PC-3 (cell line): ENCODE results near the gene CHL1. TPM values are rescaled to one million over a fixed set of nuclear protein-coding genes. Genes with fewer than 3 reads are reported as not detected.

Experiments used
- ATAC-seq: fragments of 200-7000 bp; cut with Tn5 transposase; 2 replicates; pipeline ENCODE4 v1.9.1; 2020; ENCODE audit warnings: mild to moderate bottlenecking, moderate library complexity
- BruUV-seq: library from RNA; stranded (reverse); fragments of 400-500 nt; replicated peaks from 2 replicates; lab custom pipeline; 2021; lab: Mats Ljungman, UMichigan
- CTCF ChIA-PET: fragments of 300-600 bp; sonication (Branson Sonifier 250); formaldehyde crosslinking; loops from one replicate; lab custom pipeline; 2022; ENCODE audit warnings: antibody characterized with exemption; lab: Charles Lee
- POLR2A ChIA-PET: fragments of 300-600 bp; sonication (Branson Sonifier 250); formaldehyde crosslinking; loops from one replicate; lab custom pipeline; 2022; ENCODE audit warnings: antibody characterized with exemption; ENCODE audit not compliant: unreplicated experiment; lab: Charles Lee
- DNase-seq: peaks from one replicate; pipeline ENCODE4 v3.0.0-alpha.2; 2015
- H2AFZ ChIP-seq: fragments of 300-600 bp; sonication (generic); 2 replicates; pipeline ENCODE4 v1.6.0; 2016; ENCODE audit warnings: antibody characterized with exemption, low read length
- H3F3A ChIP-seq: fragments of 300-600 bp; sonication (generic); one replicate; pipeline ENCODE4 v1.6.0; 2017; ENCODE audit warnings: antibody characterized with exemption, low read length, control low read depth, mild to moderate bottlenecking; ENCODE audit not compliant: unreplicated experiment
- H3K27ac ChIP-seq: fragments of 300-600 bp; sonication (generic); 2 replicates; pipeline ENCODE4 v1.5.1; 2016; ENCODE audit warnings: mild to moderate bottlenecking, low read length
- H3K27me3 ChIP-seq: fragments of 300-600 bp; sonication (generic); 2 replicates; pipeline ENCODE4 v1.6.1; 2016; ENCODE audit warnings: low read length, mixed read lengths
- H3K36me3 ChIP-seq: fragments of 300-600 bp; sonication (generic); 2 replicates; pipeline ENCODE4 v1.6.1; 2016; ENCODE audit warnings: low read depth, mixed run types, low read length, mixed read lengths
- H3K4me1 ChIP-seq: fragments of 300-600 bp; sonication (generic); 2 replicates; pipeline ENCODE4 v1.5.1; 2016; ENCODE audit warnings: low read length; ENCODE audit not compliant: insufficient read depth
- H3K4me2 ChIP-seq: fragments of 300-600 bp; sonication (generic); 2 replicates; pipeline ENCODE4 v1.6.0; 2016; ENCODE audit warnings: low read length
- H3K4me3 ChIP-seq: fragments of 300-600 bp; sonication (generic); 2 replicates; pipeline ENCODE4 v1.5.1; 2016; ENCODE audit warnings: mild to moderate bottlenecking, low read length, mixed read lengths
- H3K79me2 ChIP-seq: fragments of 300-600 bp; sonication (generic); 2 replicates; pipeline ENCODE4 v1.6.1; 2017; ENCODE audit warnings: low read length, mixed read lengths
- H3K9ac ChIP-seq: fragments of 300-600 bp; sonication (generic); 2 replicates; pipeline ENCODE4 v1.6.0; 2016; ENCODE audit warnings: mild to moderate bottlenecking, low read length
- H3K9me2 ChIP-seq: fragments of 300-600 bp; sonication (generic); replicated peaks from 2 replicates; pipeline ENCODE4 v1.6.1; 2016; ENCODE audit warnings: mixed run types, low read length, mixed read lengths
- H3K9me3 ChIP-seq: fragments of 300-600 bp; sonication (generic); 2 replicates; pipeline ENCODE4 v1.6.1; 2016; ENCODE audit warnings: low read length, mixed read lengths
- H4K20me1 ChIP-seq: fragments of 300-600 bp; sonication (generic); 2 replicates; pipeline ENCODE4 v1.6.1; 2016; ENCODE audit warnings: low read length, mixed read lengths
- EZH2 ChIP-seq: fragments of 300-600 bp; sonication (generic); IDR thresholded peaks from one replicate; pipeline ENCODE4 v1.6.1; 2017; ENCODE audit warnings: antibody characterized with exemption, mild to moderate bottlenecking, low read length; ENCODE audit not compliant: unreplicated experiment
- EZH2phosphoT487 ChIP-seq: fragments of 300-600 bp; sonication (generic); IDR thresholded peaks from 2 replicates; pipeline ENCODE4 v1.6.1; 2018; ENCODE audit warnings: mild to moderate bottlenecking, antibody characterized with exemption, low read length, borderline replicate concordance
- intact Hi-C: fragments of 100-400 bp; cut with micrococcal nuclease; formaldehyde crosslinking; loops from 2 replicates; pipeline ENCODE4 v1.9.0; 2023
- total RNA-seq: library from RNA; depleted of rRNA; stranded (reverse); fragments of >200 nt; gene quantifications from 2 replicates; pipeline ENCODE4 v1.2.3, GENCODE V29; 2014
- TF ChIP-seq, protein P1 (sequence below): fragments of 300-600 bp; sonication (generic); conservative IDR thresholded peaks from 2 replicates; pipeline ENCODE4 v1.5.1; 2017; ENCODE audit warnings: antibody characterized with exemption, low read depth, mild to moderate bottlenecking, low read length

CHL1 gene
- total RNA-seq, 1 experiment from 2014 or later = not detected

DNA sequence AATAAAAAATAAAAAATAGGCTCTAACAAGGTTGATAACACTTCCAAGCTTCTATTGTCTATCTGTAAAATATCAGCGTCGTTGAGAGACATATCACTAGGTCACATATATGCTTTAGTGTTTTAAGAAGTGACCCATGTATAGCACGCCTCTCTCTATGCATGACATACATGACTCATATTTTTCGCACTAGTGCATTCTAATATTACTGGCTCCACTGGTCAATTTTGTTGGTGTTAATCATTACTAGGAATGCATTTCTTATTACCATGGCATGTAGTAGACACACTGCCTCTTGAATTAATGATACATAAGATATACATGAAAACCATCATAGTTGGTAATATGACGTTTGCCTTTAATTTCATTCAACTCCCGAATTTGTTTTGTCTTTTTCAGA, 203.1 kb downstream of the CHL1 start:
- Histone ChIP-seq H3K79me2 (no peaks in the 10 kb centered on the region), H3K36me3 (no peaks in the 10 kb centered on the region), H2AFZ (no peak overlapping the region), H3K4me3 (no peak overlapping the region), H4K20me1 (no peaks in the 10 kb centered on the region), H3K9ac (no peak overlapping the region), H3F3A (no peaks in the 10 kb centered on the region), H3K27ac (no peak overlapping the region), H3K4me1 (no peaks in the 10 kb centered on the region), H3K27me3 (peaks cover 23% of the 10 kb centered on the region; the same call in 1 of the 2 replicates), H3K9me3 (no peaks in the 10 kb centered on the region), H3K9me2 (no peaks in the 10 kb centered on the region), H3K4me2 (no peak overlapping the region)
- ChIA-PET CTCF (no interaction called here), POLR2A (no interaction called here)
- BruUV-seq = no TSS peak
- ATAC-seq = no peak
- TF ChIP-seq, protein P1, sequence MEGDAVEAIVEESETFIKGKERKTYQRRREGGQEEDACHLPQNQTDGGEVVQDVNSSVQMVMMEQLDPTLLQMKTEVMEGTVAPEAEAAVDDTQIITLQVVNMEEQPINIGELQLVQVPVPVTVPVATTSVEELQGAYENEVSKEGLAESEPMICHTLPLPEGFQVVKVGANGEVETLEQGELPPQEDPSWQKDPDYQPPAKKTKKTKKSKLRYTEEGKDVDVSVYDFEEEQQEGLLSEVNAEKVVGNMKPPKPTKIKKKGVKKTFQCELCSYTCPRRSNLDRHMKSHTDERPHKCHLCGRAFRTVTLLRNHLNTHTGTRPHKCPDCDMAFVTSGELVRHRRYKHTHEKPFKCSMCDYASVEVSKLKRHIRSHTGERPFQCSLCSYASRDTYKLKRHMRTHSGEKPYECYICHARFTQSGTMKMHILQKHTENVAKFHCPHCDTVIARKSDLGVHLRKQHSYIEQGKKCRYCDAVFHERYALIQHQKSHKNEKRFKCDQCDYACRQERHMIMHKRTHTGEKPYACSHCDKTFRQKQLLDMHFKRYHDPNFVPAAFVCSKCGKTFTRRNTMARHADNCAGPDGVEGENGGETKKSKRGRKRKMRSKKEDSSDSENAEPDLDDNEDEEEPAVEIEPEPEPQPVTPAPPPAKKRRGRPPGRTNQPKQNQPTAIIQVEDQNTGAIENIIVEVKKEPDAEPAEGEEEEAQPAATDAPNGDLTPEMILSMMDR = no peak
- TF ChIP-seq EZH2 (no peak), EZH2phosphoT487 (no peak)
- peak; percentile 35 for DNase-seq
- intact Hi-C loops = no loop called here

DNA sequence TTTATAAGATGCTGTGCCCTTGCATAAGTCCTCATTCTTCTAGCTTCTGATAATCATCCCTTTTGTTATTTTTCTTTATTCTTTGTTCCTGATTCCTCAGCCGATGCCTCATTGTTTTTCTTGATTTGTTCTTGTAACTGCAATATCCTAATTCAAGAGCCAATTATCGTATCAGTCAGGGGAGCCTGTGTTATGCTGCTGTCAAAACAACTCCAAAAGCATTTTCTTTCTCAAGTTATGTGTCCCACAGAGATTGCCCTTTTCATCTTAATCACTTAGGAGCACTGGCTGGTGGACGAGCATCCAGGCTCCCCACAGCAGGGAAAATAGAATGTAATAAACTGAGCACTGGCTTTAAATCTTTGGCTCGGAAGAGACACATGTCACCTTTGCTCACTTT, 207.3 kb downstream of the CHL1 start:
- POLR2A ChIA-PET = no interaction called here
- Histone ChIP-seq H3K27me3 (peaks cover 25% of the 10 kb centered on the region; the same call in 1 of the 2 replicates), H3K4me3 (no peak overlapping the region), H3K4me1 (no peaks in the 10 kb centered on the region), H3K9me3 (no peaks in the 10 kb centered on the region), H2AFZ (no peak overlapping the region), H3K36me3 (no peaks in the 10 kb centered on the region), H3K4me2 (no peak overlapping the region), H4K20me1 (no peaks in the 10 kb centered on the region), H3K79me2 (no peaks in the 10 kb centered on the region), H3K9me2 (no peaks in the 10 kb centered on the region), H3F3A (no peaks in the 10 kb centered on the region), H3K27ac (no peak overlapping the region), H3K9ac (no peak overlapping the region)
- no peak for DNase-seq
- intact Hi-C loops = no loop called here
- TF ChIP-seq EZH2 = no peak
- TF ChIP-seq, protein P1 = no peak
- no peak for ATAC-seq
- CTCF ChIA-PET = no interaction called here
- no TSS peak for BruUV-seq

DNA sequence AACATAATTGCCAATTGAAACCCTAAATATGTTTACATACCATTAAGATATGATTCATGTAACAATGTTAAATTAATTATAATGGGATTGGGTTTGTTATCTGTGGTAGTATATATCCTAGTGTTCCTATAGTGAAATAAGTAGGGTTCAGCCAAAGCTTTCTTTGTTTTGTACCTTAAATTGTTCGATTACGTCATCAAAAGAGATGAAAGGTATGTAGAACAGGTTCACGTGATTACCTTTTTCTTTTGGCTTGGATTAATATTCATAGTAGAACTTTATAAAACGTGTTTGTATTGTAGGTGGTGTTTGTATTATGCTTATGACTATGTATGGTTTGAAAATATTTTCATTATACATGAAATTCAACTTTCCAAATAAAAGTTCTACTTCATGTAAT, 212.4 kb downstream of the CHL1 start:
- no peaks in the 10 kb centered on the region for H3K9me3 ChIP-seq
- no peaks in the 10 kb centered on the region for H3K36me3 ChIP-seq
- TF ChIP-seq, protein P1 = no peak
- TF ChIP-seq EZH2 = no peak
- no peak for TF ChIP-seq EZH2phosphoT487
- BruUV-seq = no TSS peak
- H3K27ac ChIP-seq = no peak overlapping the region
- H2AFZ ChIP-seq = no peak overlapping the region
- no peak for DNase-seq
- CTCF ChIA-PET = no interaction called here
- H3K79me2 ChIP-seq = no peaks in the 10 kb centered on the region
- intact Hi-C loops = no loop called here
- H3F3A ChIP-seq = no peaks in the 10 kb centered on the region
- no peaks in the 10 kb centered on the region for H4K20me1 ChIP-seq
- ATAC-seq = no peak
- H3K4me2 ChIP-seq = no peak overlapping the region
- H3K9ac ChIP-seq = no peak overlapping the region
- no peaks in the 10 kb centered on the region for H3K4me1 ChIP-seq
- H3K4me3 ChIP-seq = no peak overlapping the region
- H3K9me2 ChIP-seq = no peaks in the 10 kb centered on the region
- POLR2A ChIA-PET = no interaction called here
- peaks cover 19% of the 10 kb centered on the region; the same call in 1 of the 2 replicates for H3K27me3 ChIP-seq
